Vagina (tissue), 2 donors: Measurements from ENCODE around the gene PLD5.

ENCODE experiments used
- CTCF ChIP-seq, 3 experiments: fragments of 450-650 bp in 2 of 3; fragments of 200-600 bp in 1 of 3; sonication (generic) in 1 of 3; IDR thresholded peaks; one replicate each; pipeline ENCODE4 v1.5.1; 2017 to 2019; ENCODE audit warnings: antibody characterized with exemption in 3 of 3, mild to moderate bottlenecking in 2 of 3, moderate library complexity in 2 of 3
- POLR2A ChIP-seq, 2 donors: fragments of 450-650 bp; IDR thresholded peaks; one replicate each; pipeline ENCODE4 v1.6.1; 2017; ENCODE audit warnings: antibody characterized with exemption in 2 of 2, mild to moderate bottlenecking in 2 of 2, moderate library complexity in 2 of 2

- TF ChIP-seq POLR2A (IDR thresholded peaks at IDR 0.05) (no peak), CTCF (IDR thresholded peaks at IDR 0.05) (no peak)
These were observed 45.4 kb upstream of the PLD5 start for GRCh38 chr1:242569867-242570266.
